HepG2 (cell line): ENCODE results near the gene ZNF813. TPM values are rescaled to one million over a fixed set of nuclear protein-coding genes. Genes with fewer than 3 reads are reported as not detected.
"Not testable (repeated sequence)": the region's sequence is repeated elsewhere in the genome, so short reads cannot be mapped to it uniquely, and the experiment has no call there.

Experiments used
- ARID3A ChIP-seq: IDR thresholded peaks from 2 replicates; pipeline ENCODE4 v1.6.1; 2012; ENCODE audit warnings: low read depth, low read length, improper control_type of control experiment
- ATF2 ChIP-seq: sonication (generic); formaldehyde crosslinking; IDR thresholded peaks from 2 replicates; pipeline ENCODE4 v1.4.0; 2020; ENCODE audit warnings: missing genetic modification reagents
- ELF3 ChIP-seq: IDR thresholded peaks from 2 replicates; pipeline ENCODE4 v1.6.1; 2016; ENCODE audit warnings: missing genetic modification reagents, missing compliant biosample characterization
- FOXO1 ChIP-seq: sonication (generic); formaldehyde crosslinking; IDR thresholded peaks from 2 replicates; pipeline ENCODE4 v1.4.0; 2020; ENCODE audit warnings: missing genetic modification reagents
- GATAD2A ChIP-seq: IDR thresholded peaks from 2 replicates; pipeline ENCODE4 v1.6.1; 2016
- HOXA3 ChIP-seq: sonication (generic); formaldehyde crosslinking; IDR thresholded peaks from 2 replicates; pipeline ENCODE4 v1.5.0; 2020; ENCODE audit warnings: missing genetic modification reagents
- IKZF5 ChIP-seq: IDR thresholded peaks from 2 replicates; pipeline ENCODE4 v1.6.1; 2018; ENCODE audit warnings: missing genetic modification reagents, mild to moderate bottlenecking, missing compliant biosample characterization
- MED1 ChIP-seq: sonication (generic); formaldehyde crosslinking; IDR thresholded peaks from 2 replicates; pipeline ENCODE4 v1.4.0; 2020; ENCODE audit warnings: missing genetic modification reagents
- MEIS2 ChIP-seq: sonication (generic); formaldehyde crosslinking; IDR thresholded peaks from 2 replicates; pipeline ENCODE4 v1.9.0; 2021; ENCODE audit warnings: mild to moderate bottlenecking, missing genetic modification reagents
- MYC ChIP-seq: sonication (generic); formaldehyde crosslinking; IDR thresholded peaks from 2 replicates; pipeline ENCODE4 v1.9.0; 2021; ENCODE audit warnings: missing genetic modification reagents, borderline replicate concordance
- NR2F6 ChIP-seq, 2 experiments: IDR thresholded peaks; 2 replicates each; pipeline ENCODE4 v1.6.1; 2016; ENCODE audit warnings: antibody characterized with exemption in 1 of 2, mild to moderate bottlenecking in 1 of 2
- PAXIP1 ChIP-seq: sonication (generic); formaldehyde crosslinking; conservative IDR thresholded peaks from 2 replicates; pipeline ENCODE4 v1.4.0; 2020; ENCODE audit warnings: mild to moderate bottlenecking, missing genetic modification reagents, moderate library complexity
- PITX1 ChIP-seq: sonication (generic); formaldehyde crosslinking; IDR thresholded peaks from 2 replicates; pipeline ENCODE4 v1.5.1; 2020; ENCODE audit warnings: mild to moderate bottlenecking, missing genetic modification reagents
- POLR2A ChIP-seq, 2 experiments: IDR thresholded peaks; 2 replicates each; pipeline ENCODE4 v1.6.1; 2011; ENCODE audit warnings: low read depth in 2 of 2, low read length in 2 of 2, mild to moderate bottlenecking in 1 of 2, moderate library complexity in 1 of 2; ENCODE audit not compliant: insufficient read depth in 1 of 2
- RFX1 ChIP-seq: fragments of 450-650 bp; IDR thresholded peaks from 2 replicates; pipeline ENCODE4 v1.6.1; 2017
- RXRB ChIP-seq: IDR thresholded peaks from 2 replicates; pipeline ENCODE4 v1.6.1; 2016; ENCODE audit warnings: borderline replicate concordance, missing genetic modification reagents, missing compliant biosample characterization
- SPEN ChIP-seq: sonication (generic); formaldehyde crosslinking; IDR thresholded peaks from 2 replicates; pipeline ENCODE4 v1.5.1; 2020; ENCODE audit warnings: low read depth, mild to moderate bottlenecking, missing genetic modification reagents
- TBX3 ChIP-seq: fragments of 450-650 bp; IDR thresholded peaks from 2 replicates; pipeline ENCODE4 v1.6.1; 2017; ENCODE audit warnings: antibody characterized with exemption, mild to moderate bottlenecking, inconsistent platforms, borderline replicate concordance
- ZBTB25 ChIP-seq: IDR thresholded peaks from 2 replicates; pipeline ENCODE4 v1.6.1; 2018; ENCODE audit warnings: missing genetic modification reagents
- ZNF331 ChIP-seq: sonication (generic); formaldehyde crosslinking; IDR thresholded peaks from 2 replicates; pipeline ENCODE4 v1.4.0; 2020; ENCODE audit warnings: missing genetic modification reagents
- ZNF350 ChIP-seq: sonication (generic); formaldehyde crosslinking; IDR thresholded peaks from 2 replicates; pipeline ENCODE4 v1.4.0; 2020; ENCODE audit warnings: mild to moderate bottlenecking, low read depth, missing genetic modification reagents, borderline replicate concordance
- polyA plus RNA-seq, 8 experiments: library from polyadenylated mRNA; depleted of rRNA in 3 of 8; stranded (reverse) in 7 of 8; unstranded in 1 of 8; fragments of >200 nt; fragmentation: Illumina TruSeq in 4 of 8; extraction: Trizol in 4 of 8; gene quantifications; 2 replicates each; pipeline versions ENCODE4 v1.2.1 to v1.2.3, GENCODE V29; 2011 to 2016; ENCODE audit warnings: low read depth in 4 of 8, missing spikeins in 1 of 8, mixed read lengths in 1 of 8; ENCODE audit not compliant: insufficient read depth in 1 of 8
- total RNA-seq, 5 experiments: library from RNA; depleted of rRNA; stranded (reverse); fragments of >200 nt; fragmentation: Illumina TruSeq; extraction: Trizol; gene quantifications; 2 replicates each; pipeline ENCODE4 v1.2.3, GENCODE V29; 2016; ENCODE audit warnings: low read depth in 1 of 5

ZNF813 gene
- total and polyA plus RNA-seq, 2 of the 13 experiments (the other 11 are each of a cell fraction or from before 2014, with no cell fraction given) = 2.1 to 8.9 TPM

GRCh38 chr19:53497311-53498023 is 29.9 kb downstream of the ZNF813 start (continued):
- TF ChIP-seq PAXIP1 (CRISPR knock-in tag) = peak; percentile 38
- peak; percentile 67; the same call in 1 of the 2 replicates for TF ChIP-seq MEIS2
- TF ChIP-seq POLR2A (IDR thresholded peaks at IDR 0.05; ENCODE audit: insufficient read depth in 1 of 2, low read depth in 2 of 2, low read length in 2 of 2) = peak; percentile 21; a peak in 1 of 4 replicates
- peak; percentile 79 for TF ChIP-seq PITX1 (CRISPR knock-in tag)
- TF ChIP-seq ZNF350 = 0 out of 2 replicates have a peak, but pooled peaks have one; percentile 39
- TF ChIP-seq NR2F6 (IDR thresholded peaks at IDR 0.05) = not testable (repeated sequence)
- peak; percentile 61 for TF ChIP-seq NR2F6 (CRISPR knock-in tag; IDR thresholded peaks at IDR 0.05)
- peak; percentile 50; the same call in 1 of the 2 replicates for TF ChIP-seq SPEN
- TF ChIP-seq ATF2 (CRISPR knock-in tag) = 0 out of 2 replicates have a peak, but pooled peaks have one; percentile 16
- peak; percentile 41; the same call in 1 of the 2 replicates for TF ChIP-seq RFX1
- TF ChIP-seq TBX3 = peak; percentile 28; the same call in 1 of the 2 replicates
- peak; percentile 44; the same call in 1 of the 2 replicates for TF ChIP-seq IKZF5
- peak; percentile 63 for TF ChIP-seq HOXA3
- peak; percentile 75 for TF ChIP-seq RXRB (CRISPR knock-in tag)
- TF ChIP-seq MED1 (CRISPR knock-in tag) = peak; percentile 76
- TF ChIP-seq ZNF331 = peak; percentile 81
- TF ChIP-seq ARID3A = peak; percentile 91
- TF ChIP-seq ELF3 = peak; percentile 33; the same call in 1 of the 2 replicates
- TF ChIP-seq MYC (CRISPR knock-in tag) = peak; percentile 82
- TF ChIP-seq GATAD2A (CRISPR knock-in tag) = peak; percentile 88
- TF ChIP-seq FOXO1 = peak; percentile 89
- TF ChIP-seq ZBTB25 (CRISPR knock-in tag) = 0 out of 2 replicates have a peak, but pooled peaks have one; percentile 45
